ENCODE measurements around the gene CDK5R1. TPM values are rescaled to one million over a fixed set of nuclear protein-coding genes. Genes with fewer than 3 reads are reported as not detected.

Gene CDK5R1
- total and polyA plus RNA-seq, 2 donors (not counting 3 experiments of a cell fraction or from before 2014, with no cell fraction given): 1.6 to 3.9 TPM

DNA sequence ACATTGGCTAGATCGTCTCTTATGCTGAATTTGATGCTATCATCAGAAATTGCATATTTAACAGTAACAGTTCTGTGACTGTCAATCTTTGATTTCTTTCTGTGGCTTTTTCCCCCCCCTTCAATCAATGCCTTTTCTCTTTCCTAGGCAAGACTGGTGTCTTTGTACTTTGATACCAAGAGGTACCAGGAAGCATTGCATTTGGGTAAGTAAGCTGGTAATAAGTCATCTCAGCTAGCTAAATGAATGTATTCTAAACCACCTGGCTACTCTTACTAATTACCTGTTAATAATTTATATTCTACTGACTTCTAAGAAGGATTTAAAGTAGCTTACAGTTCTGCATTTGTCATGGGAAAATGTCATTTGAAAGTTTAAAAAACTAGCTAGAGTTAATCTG lies 22.4 kb upstream of the CDK5R1 start:
- Histone ChIP-seq H3K9me1 (replicated peaks; ENCODE audit: control insufficient read depth, extremely low read depth, insufficient read depth, low read length) (no peaks in the 10 kb centered on the region), H2AFZ (ENCODE audit: low read depth, low read length) (no peak overlapping the region), H3K27me3 (ENCODE audit: control insufficient read depth in 2 of 2, insufficient read depth in 2 of 2, low read length in 2 of 2) (no peaks in the 10 kb centered on the region), H4K20me1 (replicated peaks; ENCODE audit: control insufficient read depth, extremely low read depth, insufficient read depth, low read length) (peaks cover 5% of the 10 kb centered on the region), H3K79me2 (ENCODE audit: control insufficient read depth, insufficient read depth, low read length) (peaks cover 47% of the 10 kb centered on the region), H3K4me1 (ENCODE audit: control insufficient read depth, extremely low read depth, insufficient read depth, low read length) (no peaks in the 10 kb centered on the region), H3K4me3 (replicated peaks in 1 of 3; ENCODE audit: insufficient read depth in 1 of 3, low read depth in 1 of 3, low read length in 3 of 3) (no peak overlapping the region), H3K27ac (ENCODE audit: insufficient read depth, low read depth, low read length) (no peak overlapping the region), H3K4me2 (ENCODE audit: insufficient read depth, low read length) (no peak overlapping the region), H3K9ac (replicated peaks; ENCODE audit: extremely low read depth, insufficient read depth, low read length) (no peak overlapping the region), H3K9me3 (replicated peaks; ENCODE audit: control insufficient read depth, insufficient read depth, low read length) (no peaks in the 10 kb centered on the region), H3K36me3 (ENCODE audit: control insufficient read depth in 2 of 2, extremely low read depth in 1 of 2, insufficient read depth in 2 of 2, low read length in 2 of 2) (peaks cover 20 to 21% of the 10 kb centered on the region in 2 experiments)
- intact Hi-C loops (cut with micrococcal nuclease) (no loop called here), dilution Hi-C loops (cut with MboI; ENCODE audit: extremely low pct_ligation_motif_present, low sequenced_read_pairs) (no loop called here)
- TF ChIP-seq POLR2AphosphoS5 (IDR thresholded peaks at IDR 0.05; ENCODE audit: insufficient read depth, low read depth, low read length) (no peak), FOS (IDR thresholded peaks at IDR 0.05; ENCODE audit: borderline replicate concordance, insufficient read depth, low read length) (no peak), MYC (IDR thresholded peaks at IDR 0.05; ENCODE audit: low read depth, low read length) (no peak), EZH2 (IDR thresholded peaks at IDR 0.05; ENCODE audit: borderline replicate concordance, low read depth, low read length, severe bottlenecking) (no peak), JUN (IDR thresholded peaks at IDR 0.05; ENCODE audit: borderline replicate concordance, insufficient read depth, insufficient read length, low read depth) (no peak), GATA2 (IDR thresholded peaks at IDR 0.05; ENCODE audit: insufficient read depth, insufficient read length, low read depth, low read length) (no peak), POLR2A (IDR thresholded peaks at IDR 0.05; ENCODE audit: low read depth, low read length) (no peak)
- TF ChIP-seq, protein P1, sequence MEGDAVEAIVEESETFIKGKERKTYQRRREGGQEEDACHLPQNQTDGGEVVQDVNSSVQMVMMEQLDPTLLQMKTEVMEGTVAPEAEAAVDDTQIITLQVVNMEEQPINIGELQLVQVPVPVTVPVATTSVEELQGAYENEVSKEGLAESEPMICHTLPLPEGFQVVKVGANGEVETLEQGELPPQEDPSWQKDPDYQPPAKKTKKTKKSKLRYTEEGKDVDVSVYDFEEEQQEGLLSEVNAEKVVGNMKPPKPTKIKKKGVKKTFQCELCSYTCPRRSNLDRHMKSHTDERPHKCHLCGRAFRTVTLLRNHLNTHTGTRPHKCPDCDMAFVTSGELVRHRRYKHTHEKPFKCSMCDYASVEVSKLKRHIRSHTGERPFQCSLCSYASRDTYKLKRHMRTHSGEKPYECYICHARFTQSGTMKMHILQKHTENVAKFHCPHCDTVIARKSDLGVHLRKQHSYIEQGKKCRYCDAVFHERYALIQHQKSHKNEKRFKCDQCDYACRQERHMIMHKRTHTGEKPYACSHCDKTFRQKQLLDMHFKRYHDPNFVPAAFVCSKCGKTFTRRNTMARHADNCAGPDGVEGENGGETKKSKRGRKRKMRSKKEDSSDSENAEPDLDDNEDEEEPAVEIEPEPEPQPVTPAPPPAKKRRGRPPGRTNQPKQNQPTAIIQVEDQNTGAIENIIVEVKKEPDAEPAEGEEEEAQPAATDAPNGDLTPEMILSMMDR (IDR thresholded peaks at IDR 0.05; ENCODE audit: extremely low read depth in 1 of 2, insufficient read depth in 1 of 2, low read depth in 1 of 2, low read length in 2 of 2): no peak
- TF ChIP-seq, protein P2, sequence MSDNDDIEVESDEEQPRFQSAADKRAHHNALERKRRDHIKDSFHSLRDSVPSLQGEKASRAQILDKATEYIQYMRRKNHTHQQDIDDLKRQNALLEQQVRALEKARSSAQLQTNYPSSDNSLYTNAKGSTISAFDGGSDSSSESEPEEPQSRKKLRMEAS (IDR thresholded peaks at IDR 0.05; ENCODE audit: insufficient read depth, insufficient read length): no peak
- FAIRE-seq: peak; percentile 4
- ChIA-PET POLR2A (no interaction called here), CTCF (interaction anchor here (0.9 to 1.3 kb wide), 2 partner anchors 67 to 295 kb away, joined by 3 to 4 read pairs; no protein-coding TSS in a partner anchor)
- no peak for DNase-seq (ENCODE audit: low read depth, low spot score)
- no TSS peak for BruUV-seq (replicated peaks)

All from endothelial cell of umbilical vein (primary cell).